Vagina (tissue), 2 donors: ENCODE results near the gene LRMDA. TPM values are rescaled to one million over a fixed set of nuclear protein-coding genes. Genes with fewer than 3 reads are reported as not detected.

Experiments used
- DNase-seq, 2 donors: peaks; one replicate each; pipeline ENCODE4 v3.0.0-alpha.2; 2017; ENCODE audit errors: extremely low spot score in 2 of 2
- H3K27ac ChIP-seq: fragments of 200-600 bp; sonication (generic); one replicate; pipeline ENCODE4 v1.5.1; 2019
- H3K27me3 ChIP-seq: fragments of 200-600 bp; sonication (generic); one replicate; pipeline ENCODE4 v1.5.1; 2019
- H3K36me3 ChIP-seq, 2 donors: fragments of 200-600 bp; sonication (generic); one replicate each; pipeline ENCODE4 v1.5.1; 2017 to 2019
- H3K4me1 ChIP-seq: fragments of 200-600 bp; sonication (generic); one replicate; pipeline ENCODE4 v1.5.1; 2019
- H3K4me3 ChIP-seq, 2 donors: fragments of 200-600 bp; sonication (generic); 1 replicate in 1 of 2; 2 replicates in 1 of 2; pipeline ENCODE4 v1.5.1; 2016 to 2019
- H3K9me3 ChIP-seq: fragments of 200-600 bp; sonication (generic); one replicate; pipeline ENCODE4 v1.5.1; 2019
- POLR2A ChIP-seq, 2 donors: fragments of 450-650 bp; IDR thresholded peaks; one replicate each; pipeline ENCODE4 v1.6.1; 2017; ENCODE audit warnings: antibody characterized with exemption in 2 of 2, mild to moderate bottlenecking in 2 of 2, moderate library complexity in 2 of 2
- POLR2AphosphoS5 ChIP-seq, 2 donors: sonication (generic); formaldehyde crosslinking; IDR thresholded peaks; one replicate each; pipeline ENCODE4 v1.9.0; 2017; ENCODE audit warnings: antibody characterized with exemption in 2 of 2, mild to moderate bottlenecking in 2 of 2, low read depth in 1 of 2; ENCODE audit not compliant: insufficient read depth in 1 of 2
- intact Hi-C: fragments of 100-400 bp; cut with DNase I; formaldehyde crosslinking; loops from one replicate; pipeline ENCODE4 v1.15.1; 2023
- total RNA-seq: library from RNA; depleted of rRNA; stranded (reverse); fragments of >200 nt; gene quantifications from one replicate; pipeline ENCODE4 v1.2.3, GENCODE V29; 2016
- TF ChIP-seq, protein P1 (sequence below), 3 experiments: fragments of 450-650 bp in 2 of 3; fragments of 200-600 bp in 1 of 3; sonication (generic) in 1 of 3; IDR thresholded peaks; one replicate each; pipeline ENCODE4 v1.5.1; 2017 to 2019; ENCODE audit warnings: antibody characterized with exemption in 3 of 3, mild to moderate bottlenecking in 2 of 3, moderate library complexity in 2 of 3

The LRMDA gene
- total RNA-seq, 1 donor from 2014 or later: 22.6 TPM

DNA sequence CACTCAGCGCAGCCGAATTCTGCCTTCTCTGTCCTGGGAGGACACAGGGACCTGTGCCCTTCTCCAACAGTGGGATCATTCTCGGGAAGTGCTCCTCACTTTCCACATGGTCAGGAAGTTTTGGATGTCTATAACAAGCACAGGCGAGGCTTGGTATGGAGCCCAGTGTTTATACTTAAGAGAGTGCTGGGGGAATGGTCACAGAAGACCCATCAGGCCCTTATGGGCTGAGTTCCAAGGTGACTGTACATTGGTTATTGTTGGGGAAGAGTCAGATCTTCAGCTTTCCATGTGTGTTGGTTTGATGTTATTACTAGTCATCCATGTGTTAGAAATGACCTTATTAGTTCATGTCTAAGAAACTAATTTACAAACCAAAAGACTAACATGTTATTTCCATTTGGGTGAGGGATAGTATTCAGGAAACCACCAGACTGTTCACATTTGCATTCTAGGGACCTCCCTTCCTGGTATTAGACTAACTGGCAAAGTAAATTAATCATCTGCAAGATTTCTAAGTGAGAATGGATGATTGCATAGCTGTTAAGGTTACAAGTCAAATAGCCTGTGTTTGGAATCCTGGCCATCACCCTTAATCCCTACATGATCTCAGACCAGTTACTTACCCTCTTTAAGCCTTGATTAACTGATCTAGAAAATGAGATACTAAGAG lies 834.2 kb downstream of the LRMDA start:
- intact Hi-C loops: no loop called here
- DNase-seq: no peak
- H3K27ac ChIP-seq: no peak overlapping the region
- H3K27me3 ChIP-seq: no peaks in the 10 kb centered on the region
- peaks cover 3% of the 10 kb centered on the region for H3K9me3 ChIP-seq
- TF ChIP-seq, protein P1, sequence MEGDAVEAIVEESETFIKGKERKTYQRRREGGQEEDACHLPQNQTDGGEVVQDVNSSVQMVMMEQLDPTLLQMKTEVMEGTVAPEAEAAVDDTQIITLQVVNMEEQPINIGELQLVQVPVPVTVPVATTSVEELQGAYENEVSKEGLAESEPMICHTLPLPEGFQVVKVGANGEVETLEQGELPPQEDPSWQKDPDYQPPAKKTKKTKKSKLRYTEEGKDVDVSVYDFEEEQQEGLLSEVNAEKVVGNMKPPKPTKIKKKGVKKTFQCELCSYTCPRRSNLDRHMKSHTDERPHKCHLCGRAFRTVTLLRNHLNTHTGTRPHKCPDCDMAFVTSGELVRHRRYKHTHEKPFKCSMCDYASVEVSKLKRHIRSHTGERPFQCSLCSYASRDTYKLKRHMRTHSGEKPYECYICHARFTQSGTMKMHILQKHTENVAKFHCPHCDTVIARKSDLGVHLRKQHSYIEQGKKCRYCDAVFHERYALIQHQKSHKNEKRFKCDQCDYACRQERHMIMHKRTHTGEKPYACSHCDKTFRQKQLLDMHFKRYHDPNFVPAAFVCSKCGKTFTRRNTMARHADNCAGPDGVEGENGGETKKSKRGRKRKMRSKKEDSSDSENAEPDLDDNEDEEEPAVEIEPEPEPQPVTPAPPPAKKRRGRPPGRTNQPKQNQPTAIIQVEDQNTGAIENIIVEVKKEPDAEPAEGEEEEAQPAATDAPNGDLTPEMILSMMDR (IDR thresholded peaks at IDR 0.05): no peak
- no peak for TF ChIP-seq POLR2AphosphoS5 (IDR thresholded peaks at IDR 0.05; ENCODE audit: insufficient read depth in 1 of 2, low read depth in 1 of 2)
- TF ChIP-seq POLR2A (IDR thresholded peaks at IDR 0.05): no peak
- no peaks in the 10 kb centered on the region for H3K4me1 ChIP-seq
- H3K36me3 ChIP-seq: no peaks in the 10 kb centered on the region
- H3K4me3 ChIP-seq: no peak overlapping the region

DNA sequence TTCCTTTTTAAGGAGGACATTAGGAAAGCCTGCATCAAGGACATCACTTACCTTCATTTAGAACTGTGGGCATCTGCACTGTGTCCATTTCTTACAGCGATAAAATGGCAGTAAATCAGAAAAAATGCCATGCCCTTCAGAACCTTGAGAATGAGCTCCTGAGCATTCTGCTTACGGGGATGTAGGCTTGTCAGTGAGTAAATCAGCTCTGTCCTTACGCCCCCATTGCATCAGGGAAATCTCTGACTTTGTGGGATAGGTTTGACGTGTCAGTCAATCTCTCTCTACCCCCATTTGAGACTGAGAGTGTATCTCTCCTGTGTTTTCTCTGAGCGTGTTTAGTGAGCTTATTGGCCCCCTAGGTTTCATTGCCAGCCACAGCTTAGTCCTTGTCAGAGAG lies 837.1 kb downstream of the LRMDA start:
- H3K4me3 ChIP-seq: no peak overlapping the region
- no peak overlapping the region for H3K27ac ChIP-seq
- TF ChIP-seq, protein P1 (IDR thresholded peaks at IDR 0.05): no peak
- TF ChIP-seq POLR2A (IDR thresholded peaks at IDR 0.05) (no peak), POLR2AphosphoS5 (IDR thresholded peaks at IDR 0.05; ENCODE audit: insufficient read depth in 1 of 2, low read depth in 1 of 2) (no peak)
- H3K9me3 ChIP-seq: no peaks in the 10 kb centered on the region
- no peaks in the 10 kb centered on the region for H3K4me1 ChIP-seq
- no peaks in the 10 kb centered on the region for H3K36me3 ChIP-seq
- intact Hi-C loops: no loop called here
- DNase-seq: no peak
- H3K27me3 ChIP-seq: no peaks in the 10 kb centered on the region

DNA sequence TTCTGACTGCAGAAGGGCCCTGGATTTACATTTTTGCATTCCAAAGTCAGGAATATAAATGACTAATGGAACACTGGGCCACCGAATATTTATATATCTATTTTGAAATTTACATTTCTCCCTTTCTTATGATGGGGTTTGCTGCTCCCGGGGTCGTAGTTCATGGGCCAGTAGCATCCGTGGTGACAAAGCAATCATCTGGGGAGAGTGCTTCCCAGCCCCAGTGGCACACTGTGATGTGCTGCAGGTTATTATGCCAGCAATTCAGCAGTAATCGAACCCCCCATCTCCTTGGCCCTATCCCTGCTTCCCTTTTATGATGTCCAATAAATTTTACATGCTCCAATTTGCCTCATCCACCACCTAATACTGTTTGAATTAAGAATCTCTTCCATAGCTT lies 837.5 kb downstream of the LRMDA start:
- intact Hi-C loops: no loop called here
- Histone ChIP-seq H3K9me3 (no peaks in the 10 kb centered on the region), H3K36me3 (no peaks in the 10 kb centered on the region)

GRCh38 chr10:76270464-76270863 lies 839.0 kb downstream of the LRMDA start:
- no peak for DNase-seq
- H3K36me3 ChIP-seq: no peaks in the 10 kb centered on the region
- no peak overlapping the region for H3K27ac ChIP-seq

More for the DNA sequence above, 837.5 kb downstream of the LRMDA start:
- Histone ChIP-seq H3K4me3 (no peak overlapping the region), H3K4me1 (no peaks in the 10 kb centered on the region), H3K27ac (no peak overlapping the region), H3K27me3 (no peaks in the 10 kb centered on the region)
- TF ChIP-seq POLR2A (IDR thresholded peaks at IDR 0.05) (no peak), POLR2AphosphoS5 (IDR thresholded peaks at IDR 0.05; ENCODE audit: insufficient read depth in 1 of 2, low read depth in 1 of 2) (no peak)
- TF ChIP-seq, protein P1 (IDR thresholded peaks at IDR 0.05): no peak
- DNase-seq: no peak

DNA sequence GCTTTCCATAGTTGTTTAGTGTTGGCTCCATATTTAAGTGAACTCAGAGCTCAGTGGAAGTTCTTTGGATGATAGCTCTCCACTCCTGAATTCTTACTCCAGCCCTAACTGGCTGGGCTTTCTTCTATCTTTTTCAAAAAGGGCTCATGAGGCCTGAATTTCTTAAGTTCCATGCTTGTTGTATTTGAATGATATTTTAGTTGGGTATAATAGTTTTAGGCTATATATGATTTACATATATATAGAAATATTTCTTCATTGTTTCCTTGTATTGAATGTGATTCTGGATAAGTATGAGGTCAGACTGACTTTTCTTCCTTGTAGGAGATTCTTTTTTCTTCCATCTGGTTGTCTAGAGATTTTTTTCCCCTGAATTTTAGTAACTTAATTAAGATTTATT lies 843.5 kb downstream of the LRMDA start:
- Histone ChIP-seq H3K27ac (no peak overlapping the region), H3K9me3 (no peaks in the 10 kb centered on the region), H3K36me3 (no peaks in the 10 kb centered on the region), H3K4me3 (no peak overlapping the region), H3K4me1 (no peaks in the 10 kb centered on the region), H3K27me3 (no peaks in the 10 kb centered on the region)
- intact Hi-C loops: loop anchor here (5.0 kb wide), 1 partner anchor 1557 kb away; no protein-coding TSS in a partner anchor
- DNase-seq: no peak
- TF ChIP-seq POLR2A (IDR thresholded peaks at IDR 0.05) (no peak), POLR2AphosphoS5 (IDR thresholded peaks at IDR 0.05; ENCODE audit: insufficient read depth in 1 of 2, low read depth in 1 of 2) (no peak)
- TF ChIP-seq, protein P1 (IDR thresholded peaks at IDR 0.05): no peak

More at GRCh38 chr10:76270464-76270863, 839.0 kb downstream of the LRMDA start:
- TF ChIP-seq POLR2A (IDR thresholded peaks at IDR 0.05) (no peak), POLR2AphosphoS5 (IDR thresholded peaks at IDR 0.05; ENCODE audit: insufficient read depth in 1 of 2, low read depth in 1 of 2) (no peak)
- TF ChIP-seq, protein P1 (IDR thresholded peaks at IDR 0.05): no peak
- no peaks in the 10 kb centered on the region for H3K4me1 ChIP-seq
- no peak overlapping the region for H3K4me3 ChIP-seq
- no peaks in the 10 kb centered on the region for H3K9me3 ChIP-seq
- intact Hi-C loops: loop anchor here (5.0 kb wide), 1 partner anchor 1562 kb away; no protein-coding TSS in a partner anchor
- H3K27me3 ChIP-seq: no peaks in the 10 kb centered on the region
